ENCODE results near the gene MFSD11.
"Not testable (repeated sequence)": the region's sequence is repeated elsewhere in the genome, so short reads cannot be mapped to it uniquely, and the experiment has no call there.

Gene MFSD11

GRCh38 chr17:76709077-76709950 lies 28.6 kb upstream of the MFSD11 start:
- no peak for DNase-seq (ENCODE audit: low spot score)

- not testable (repeated sequence) for DNase-seq (ENCODE audit: low spot score)
Measured at GRCh38 chr17:76709951-76710862, 27.7 kb upstream of the MFSD11 start.

- peak; percentile 52 for DNase-seq (ENCODE audit: low spot score)
Measured at GRCh38 chr17:76710863-76711611, 26.9 kb upstream of the MFSD11 start, which contains the start of gene MXRA7. TSS of gene MXRA7 (minus strand) at chr17:76710965. CDS start at chr17:76710946, 19 bp downstream.

GRCh38 chr17:76712321-76712720 lies 25.6 kb upstream of the MFSD11 start:
- DNase-seq (ENCODE audit: low spot score): not testable (repeated sequence)

GRCh38 chr17:76713765-76714164 lies 24.2 kb upstream of the MFSD11 start:
- no peak for DNase-seq (ENCODE audit: low spot score)

- no peak for DNase-seq (ENCODE audit: low spot score)
Measured at GRCh38 chr17:76714336-76714735, 23.6 kb upstream of the MFSD11 start.

GRCh38 chr17:76714822-76715495 lies 23.0 kb upstream of the MFSD11 start:
- peak; percentile 78 for DNase-seq (ENCODE audit: low spot score)

GRCh38 chr17:76715496-76715830 lies 22.5 kb upstream of the MFSD11 start:
- DNase-seq (ENCODE audit: low spot score): no peak

GRCh38 chr17:76716146-76716838 lies 21.6 kb upstream of the MFSD11 start:
- DNase-seq (ENCODE audit: low spot score): peak; percentile 84

- no peak for DNase-seq (ENCODE audit: low spot score)
Measured at GRCh38 chr17:76716839-76717215, 21.1 kb upstream of the MFSD11 start.

GRCh38 chr17:76718516-76718915 lies 19.4 kb upstream of the MFSD11 start:
- DNase-seq (ENCODE audit: low spot score): no peak

- DNase-seq (ENCODE audit: low spot score): no peak
Measured at GRCh38 chr17:76720211-76720610, 17.7 kb upstream of the MFSD11 start.

- no peak for DNase-seq (ENCODE audit: low spot score)
Measured at GRCh38 chr17:76720941-76721340, 17.0 kb upstream of the MFSD11 start.

- DNase-seq (ENCODE audit: low spot score): no peak
Measured at GRCh38 chr17:76721463-76721862, 16.5 kb upstream of the MFSD11 start.

- DNase-seq (ENCODE audit: low spot score): no peak
Measured at GRCh38 chr17:76722279-76722678, 15.6 kb upstream of the MFSD11 start.

GRCh38 chr17:76722977-76723376 lies 14.9 kb upstream of the MFSD11 start:
- not testable (repeated sequence) for DNase-seq (ENCODE audit: low spot score)

- no peak for DNase-seq (ENCODE audit: low spot score)
Measured at GRCh38 chr17:76723812-76724211, 14.1 kb upstream of the MFSD11 start.

GRCh38 chr17:76725580-76726230 lies 12.2 kb upstream of the MFSD11 start:
- peak; percentile 69 for DNase-seq (ENCODE audit: low spot score)

GRCh38 chr17:76726231-76726775 lies 11.6 kb upstream of the MFSD11 start, which contains the start of gene JMJD6:
TSS of gene JMJD6 (minus strand) at chr17:76726606. CDS start at chr17:76726475, 131 bp downstream.
- peak; percentile 96 for DNase-seq (ENCODE audit: low spot score)
